CD4-positive, alpha-beta T cell treated with Interleukin-21 for 1 hour (primary cell): ENCODE measurements around the gene KBTBD3.
"Not testable (repeated sequence)": the region's sequence is repeated elsewhere in the genome, so short reads cannot be mapped to it uniquely, and the experiment has no call there.

Experiments used
- DNase-seq: peaks from one replicate; pipeline ENCODE4 v3.0.0-alpha.2; 2020

KBTBD3 gene

GRCh38 chr11:106003094-106003493 is 74.1 kb downstream of the KBTBD3 start:
- DNase-seq, result not testable (repeated sequence)

GRCh38 chr11:106001304-106002012 is 75.7 kb downstream of the KBTBD3 start:
- no peak for DNase-seq
